PFSK-1 (cell line): Measurements from ENCODE around the gene ACP2.

Source experiments
- FOXP2 ChIP-seq: optimal IDR thresholded peaks from 2 replicates; pipeline ENCODE3; 2011; ENCODE audit warnings: borderline replicate concordance, control low read depth, inconsistent platforms; ENCODE audit not compliant: insufficient read depth; ENCODE audit errors: extremely low read length, extremely low read depth
- POLR2AphosphoS5 ChIP-seq: IDR thresholded peaks from 2 replicates; pipeline ENCODE4 v1.6.1; 2012; ENCODE audit warnings: low read depth, mild to moderate bottlenecking, control low read depth, low read length, moderate library complexity
- SIN3A ChIP-seq: IDR thresholded peaks from 2 replicates; pipeline ENCODE4 v1.6.1; 2012; ENCODE audit warnings: mild to moderate bottlenecking, low read length, moderate library complexity, borderline replicate concordance; ENCODE audit not compliant: insufficient read depth
- TAF1 ChIP-seq: IDR thresholded peaks from 2 replicates; pipeline ENCODE4 v1.6.1; 2012; ENCODE audit warnings: low read length, control low read depth, borderline replicate concordance; ENCODE audit not compliant: insufficient read depth
- TF ChIP-seq, protein P1 (sequence below), 2 experiments: IDR thresholded peaks; 2 replicates each; pipeline versions ENCODE4 v1.6.1 to v1.8.0; 2011 to 2012; ENCODE audit warnings: low read depth in 2 of 2, low read length in 2 of 2, control low read depth in 1 of 2, inconsistent platforms in 1 of 2, mild to moderate bottlenecking in 1 of 2, moderate library complexity in 1 of 2; ENCODE audit not compliant: insufficient read depth in 1 of 2

The ACP2 gene

GRCh38 chr11:47285969-47286770 lies 37.6 kb upstream of the ACP2 start:
- no peak for TF ChIP-seq TAF1
- no peak for TF ChIP-seq SIN3A
- TF ChIP-seq, protein P1, sequence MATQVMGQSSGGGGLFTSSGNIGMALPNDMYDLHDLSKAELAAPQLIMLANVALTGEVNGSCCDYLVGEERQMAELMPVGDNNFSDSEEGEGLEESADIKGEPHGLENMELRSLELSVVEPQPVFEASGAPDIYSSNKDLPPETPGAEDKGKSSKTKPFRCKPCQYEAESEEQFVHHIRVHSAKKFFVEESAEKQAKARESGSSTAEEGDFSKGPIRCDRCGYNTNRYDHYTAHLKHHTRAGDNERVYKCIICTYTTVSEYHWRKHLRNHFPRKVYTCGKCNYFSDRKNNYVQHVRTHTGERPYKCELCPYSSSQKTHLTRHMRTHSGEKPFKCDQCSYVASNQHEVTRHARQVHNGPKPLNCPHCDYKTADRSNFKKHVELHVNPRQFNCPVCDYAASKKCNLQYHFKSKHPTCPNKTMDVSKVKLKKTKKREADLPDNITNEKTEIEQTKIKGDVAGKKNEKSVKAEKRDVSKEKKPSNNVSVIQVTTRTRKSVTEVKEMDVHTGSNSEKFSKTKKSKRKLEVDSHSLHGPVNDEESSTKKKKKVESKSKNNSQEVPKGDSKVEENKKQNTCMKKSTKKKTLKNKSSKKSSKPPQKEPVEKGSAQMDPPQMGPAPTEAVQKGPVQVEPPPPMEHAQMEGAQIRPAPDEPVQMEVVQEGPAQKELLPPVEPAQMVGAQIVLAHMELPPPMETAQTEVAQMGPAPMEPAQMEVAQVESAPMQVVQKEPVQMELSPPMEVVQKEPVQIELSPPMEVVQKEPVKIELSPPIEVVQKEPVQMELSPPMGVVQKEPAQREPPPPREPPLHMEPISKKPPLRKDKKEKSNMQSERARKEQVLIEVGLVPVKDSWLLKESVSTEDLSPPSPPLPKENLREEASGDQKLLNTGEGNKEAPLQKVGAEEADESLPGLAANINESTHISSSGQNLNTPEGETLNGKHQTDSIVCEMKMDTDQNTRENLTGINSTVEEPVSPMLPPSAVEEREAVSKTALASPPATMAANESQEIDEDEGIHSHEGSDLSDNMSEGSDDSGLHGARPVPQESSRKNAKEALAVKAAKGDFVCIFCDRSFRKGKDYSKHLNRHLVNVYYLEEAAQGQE (IDR thresholded peaks at IDR 0.05; ENCODE audit: insufficient read depth in 1 of 2, low read depth in 2 of 2, low read length in 2 of 2) = no peak
- no peak for TF ChIP-seq POLR2AphosphoS5
- no peak for TF ChIP-seq FOXP2

GRCh38 chr11:47284151-47284550 lies 35.5 kb upstream of the ACP2 start:
- no peak for TF ChIP-seq POLR2AphosphoS5
- TF ChIP-seq SIN3A = no peak
- TF ChIP-seq, protein P1 (IDR thresholded peaks at IDR 0.05; ENCODE audit: insufficient read depth in 1 of 2, low read depth in 2 of 2, low read length in 2 of 2) = no peak
- no peak for TF ChIP-seq TAF1
- TF ChIP-seq FOXP2 = no peak

GRCh38 chr11:47282462-47282861 lies 33.8 kb upstream of the ACP2 start:
- no peak for TF ChIP-seq POLR2AphosphoS5
- TF ChIP-seq SIN3A = no peak
- TF ChIP-seq, protein P1 (IDR thresholded peaks at IDR 0.05; ENCODE audit: insufficient read depth in 1 of 2, low read depth in 2 of 2, low read length in 2 of 2) = no peak
- no peak for TF ChIP-seq FOXP2
- TF ChIP-seq TAF1 = no peak

DNA sequence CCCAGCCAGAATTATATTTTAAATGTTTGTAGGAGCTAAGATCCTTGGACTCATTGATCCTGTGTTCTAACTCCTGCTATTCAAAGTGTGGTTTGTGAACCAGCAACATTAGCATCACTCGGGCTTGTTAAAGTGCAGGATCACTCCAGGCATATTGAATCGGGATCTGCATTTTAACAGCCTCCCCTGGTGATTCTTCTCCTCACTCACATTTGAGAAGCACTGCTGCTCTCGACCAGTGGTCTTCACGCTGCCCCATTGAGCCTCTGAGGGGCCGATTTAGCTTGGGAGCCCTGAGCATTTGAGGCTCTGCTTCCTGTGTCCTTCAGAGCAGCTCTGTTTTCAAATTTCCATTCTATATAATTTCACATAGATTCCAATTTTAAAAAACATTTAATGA lies 32.2 kb upstream of the ACP2 start:
- TF ChIP-seq FOXP2 (no peak), SIN3A (no peak), TAF1 (no peak)
- TF ChIP-seq, protein P1 (IDR thresholded peaks at IDR 0.05; ENCODE audit: insufficient read depth in 1 of 2, low read depth in 2 of 2, low read length in 2 of 2) = no peak
